HEK293T (cell line): ENCODE results near the gene ADPRS.

Source experiments
- CTCF ChIA-PET: fragments of 350-600 bp; formaldehyde crosslinking; extraction: SDS; loops from one replicate; lab custom pipeline; 2021; ENCODE audit warnings: antibody characterized with exemption, inconsistent platforms; lab: Yijun Ruan, JAX
- POLR2A ChIA-PET: fragments of 350-600 bp; formaldehyde crosslinking; extraction: SDS; loops from one replicate; lab custom pipeline; 2020; ENCODE audit warnings: antibody characterized with exemption, inconsistent platforms; lab: Yijun Ruan, JAX
- DNase-seq: peaks from one replicate; pipeline ENCODE4 v3.0.0; 2012; ENCODE audit warnings: mixed read lengths; ENCODE audit errors: extremely low spot score
- ARNT ChIP-seq: fragments of 450-650 bp; IDR thresholded peaks from 2 replicates; pipeline ENCODE4 v1.6.1; 2017; ENCODE audit warnings: mild to moderate bottlenecking
- BHLHE40 ChIP-seq: fragments of 450-650 bp; IDR thresholded peaks from 2 replicates; pipeline ENCODE4 v1.6.1; 2016; ENCODE audit warnings: mild to moderate bottlenecking, moderate library complexity, borderline replicate concordance
- CTBP1 ChIP-seq: fragments of 450-650 bp; IDR thresholded peaks from 2 replicates; pipeline ENCODE4 v1.6.1; 2016; ENCODE audit warnings: borderline replicate concordance
- ELF4 ChIP-seq: fragments of 450-650 bp; IDR thresholded peaks from 2 replicates; pipeline ENCODE4 v1.6.1; 2017; ENCODE audit warnings: antibody characterized with exemption
- FOXA1 ChIP-seq: fragments of 450-650 bp; IDR thresholded peaks from 2 replicates; pipeline ENCODE4 v1.6.1; 2016; ENCODE audit warnings: mild to moderate bottlenecking
- FOXK2 ChIP-seq: fragments of 450-650 bp; IDR thresholded peaks from 2 replicates; pipeline ENCODE4 v1.6.1; 2016; ENCODE audit warnings: mild to moderate bottlenecking
- FOXM1 ChIP-seq: fragments of 450-650 bp; IDR thresholded peaks from 2 replicates; pipeline ENCODE4 v1.6.1; 2017; ENCODE audit warnings: mild to moderate bottlenecking, borderline replicate concordance
- HDGF ChIP-seq: fragments of 450-650 bp; IDR thresholded peaks from 2 replicates; pipeline ENCODE4 v1.6.1; 2017; ENCODE audit warnings: antibody characterized with exemption, borderline replicate concordance
- L3MBTL2 ChIP-seq: fragments of 450-650 bp; conservative IDR thresholded peaks from 2 replicates; pipeline ENCODE4 v1.6.1; 2016; ENCODE audit warnings: mild to moderate bottlenecking
- LEF1 ChIP-seq: fragments of 450-650 bp; IDR thresholded peaks from 2 replicates; pipeline ENCODE4 v1.6.1; 2017; ENCODE audit warnings: mild to moderate bottlenecking, borderline replicate concordance
- NFRKB ChIP-seq: fragments of 450-650 bp; IDR thresholded peaks from 2 replicates; pipeline ENCODE4 v1.6.1; 2016; ENCODE audit warnings: mild to moderate bottlenecking, moderate library complexity
- PKNOX1 ChIP-seq: fragments of 450-650 bp; IDR thresholded peaks from 2 replicates; pipeline ENCODE4 v1.6.1; 2016
- SP1 ChIP-seq: fragments of 450-650 bp; IDR thresholded peaks from 2 replicates; pipeline ENCODE4 v1.6.1; 2017
- SUZ12 ChIP-seq: fragments of 450-650 bp; IDR thresholded peaks from 2 replicates; pipeline ENCODE4 v1.6.1; 2016; ENCODE audit warnings: mild to moderate bottlenecking
- TARDBP ChIP-seq: fragments of 450-650 bp; IDR thresholded peaks from 2 replicates; pipeline ENCODE4 v1.6.1; 2016
- ZNF384 ChIP-seq: fragments of 450-650 bp; IDR thresholded peaks from 2 replicates; pipeline ENCODE4 v1.6.1; 2016

The ADPRS gene

GRCh38 chr1:36062315-36062714 lies 26.4 kb upstream of the ADPRS start:
- no peak for DNase-seq
- CTCF ChIA-PET: no interaction called here
- no peak for TF ChIP-seq HDGF
- no peak for TF ChIP-seq LEF1
- no peak for TF ChIP-seq FOXA1
- no peak for TF ChIP-seq FOXM1
- TF ChIP-seq SUZ12: no peak
- no peak for TF ChIP-seq SP1
- TF ChIP-seq CTBP1: no peak
- no peak for TF ChIP-seq ZNF384
- no peak for TF ChIP-seq BHLHE40
- TF ChIP-seq TARDBP: no peak
- TF ChIP-seq ARNT: no peak
- TF ChIP-seq FOXK2: no peak
- TF ChIP-seq ELF4: no peak
- no peak for TF ChIP-seq L3MBTL2
- no peak for TF ChIP-seq PKNOX1
- no peak for TF ChIP-seq NFRKB
- POLR2A ChIA-PET: no interaction called here

- POLR2A ChIA-PET: no interaction called here
- TF ChIP-seq CTBP1 (no peak), L3MBTL2 (no peak), HDGF (no peak), SP1 (no peak), FOXM1 (no peak)
- no peak for DNase-seq
- CTCF ChIA-PET: no interaction called here
Measured at GRCh38 chr1:36067871-36068270, 20.8 kb upstream of the ADPRS start.

GRCh38 chr1:36068866-36069265 lies 19.8 kb upstream of the ADPRS start:
- DNase-seq: no peak
- ChIA-PET CTCF (no interaction called here), POLR2A (no interaction called here)
- TF ChIP-seq CTBP1 (no peak), LEF1 (no peak), FOXM1 (no peak), ELF4 (no peak), ZNF384 (no peak), BHLHE40 (no peak), L3MBTL2 (no peak), SP1 (no peak)

- ChIA-PET CTCF (no interaction called here), POLR2A (no interaction called here)
- TF ChIP-seq ELF4: no peak
- TF ChIP-seq CTBP1: no peak
- no peak for TF ChIP-seq FOXM1
- TF ChIP-seq FOXA1: no peak
- no peak for TF ChIP-seq FOXK2
- no peak for DNase-seq
Measured at GRCh38 chr1:36070349-36070748, 18.3 kb upstream of the ADPRS start.

GRCh38 chr1:36076979-36077573 lies 11.6 kb upstream of the ADPRS start:
- POLR2A ChIA-PET: no interaction called here
- CTCF ChIA-PET: no interaction called here
- TF ChIP-seq SUZ12: no peak
- TF ChIP-seq SP1: no peak
- DNase-seq: no peak

- CTCF ChIA-PET: no interaction called here
- no peak for DNase-seq
- TF ChIP-seq FOXK2 (no peak), FOXM1 (no peak), L3MBTL2 (no peak), SUZ12 (no peak), BHLHE40 (no peak), ZNF384 (no peak), PKNOX1 (no peak), CTBP1 (no peak), TARDBP (no peak), ELF4 (no peak), NFRKB (no peak), FOXA1 (no peak), HDGF (no peak), ARNT (no peak), LEF1 (no peak)
- POLR2A ChIA-PET: no interaction called here
Measured at GRCh38 chr1:36080236-36080635, 8.5 kb upstream of the ADPRS start.

GRCh38 chr1:36080801-36081200 lies 7.9 kb upstream of the ADPRS start:
- CTCF ChIA-PET: no interaction called here
- DNase-seq: no peak
- no peak for TF ChIP-seq SUZ12
- no peak for TF ChIP-seq NFRKB
- TF ChIP-seq HDGF: no peak
- no peak for TF ChIP-seq PKNOX1
- TF ChIP-seq ELF4: no peak
- TF ChIP-seq L3MBTL2: no peak
- no peak for TF ChIP-seq TARDBP
- no peak for TF ChIP-seq FOXA1
- no peak for TF ChIP-seq CTBP1
- no peak for TF ChIP-seq LEF1
- no peak for TF ChIP-seq BHLHE40
- TF ChIP-seq SP1: no peak
- POLR2A ChIA-PET: no interaction called here
